ENCODE measurements around the gene NOP9.

DNA sequence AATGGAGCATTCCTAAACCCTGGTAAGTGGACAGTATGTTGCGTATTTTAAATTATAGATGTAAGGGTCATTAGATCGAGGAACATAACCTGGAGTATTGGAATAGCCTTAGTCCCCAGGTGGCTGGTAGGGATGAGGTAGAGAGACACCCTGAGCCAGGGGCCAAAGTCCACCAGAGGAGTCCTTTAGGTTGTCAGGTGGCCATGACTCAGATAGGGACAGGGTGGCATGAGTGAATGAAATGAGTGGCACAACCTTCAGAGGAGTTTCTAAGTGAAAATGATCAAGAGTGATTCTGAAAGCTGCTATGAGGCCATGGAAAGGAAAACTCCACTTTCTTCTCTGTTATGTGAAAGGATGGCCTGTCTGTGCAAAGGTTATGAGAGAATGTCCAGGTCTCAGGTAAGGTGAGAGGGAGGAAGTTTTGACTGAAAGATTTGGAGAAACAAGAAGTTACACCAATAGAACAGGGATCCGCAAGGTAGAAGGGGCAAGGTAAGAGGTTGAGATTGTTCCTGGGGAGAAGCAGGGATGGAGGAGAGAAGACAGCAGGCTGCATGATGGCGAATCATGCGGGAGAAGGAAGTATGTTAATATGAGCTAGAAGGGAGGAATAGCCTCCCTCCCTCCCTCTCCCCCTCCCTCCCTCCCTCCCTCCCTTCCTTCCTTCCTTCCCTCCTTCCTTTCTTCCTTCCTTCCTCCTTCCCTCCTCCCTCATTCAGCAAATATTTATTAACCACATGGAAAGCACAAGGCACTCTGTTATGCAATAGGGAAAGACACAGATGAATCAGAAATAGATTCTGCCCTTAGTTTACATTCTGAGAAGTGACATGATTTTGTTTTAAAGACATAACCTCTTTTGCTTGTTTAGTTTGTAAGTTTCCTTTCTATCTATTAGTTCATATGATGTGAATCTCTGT is 54.2 kb downstream of the NOP9 start:
- TF ChIP-seq, protein P1, sequence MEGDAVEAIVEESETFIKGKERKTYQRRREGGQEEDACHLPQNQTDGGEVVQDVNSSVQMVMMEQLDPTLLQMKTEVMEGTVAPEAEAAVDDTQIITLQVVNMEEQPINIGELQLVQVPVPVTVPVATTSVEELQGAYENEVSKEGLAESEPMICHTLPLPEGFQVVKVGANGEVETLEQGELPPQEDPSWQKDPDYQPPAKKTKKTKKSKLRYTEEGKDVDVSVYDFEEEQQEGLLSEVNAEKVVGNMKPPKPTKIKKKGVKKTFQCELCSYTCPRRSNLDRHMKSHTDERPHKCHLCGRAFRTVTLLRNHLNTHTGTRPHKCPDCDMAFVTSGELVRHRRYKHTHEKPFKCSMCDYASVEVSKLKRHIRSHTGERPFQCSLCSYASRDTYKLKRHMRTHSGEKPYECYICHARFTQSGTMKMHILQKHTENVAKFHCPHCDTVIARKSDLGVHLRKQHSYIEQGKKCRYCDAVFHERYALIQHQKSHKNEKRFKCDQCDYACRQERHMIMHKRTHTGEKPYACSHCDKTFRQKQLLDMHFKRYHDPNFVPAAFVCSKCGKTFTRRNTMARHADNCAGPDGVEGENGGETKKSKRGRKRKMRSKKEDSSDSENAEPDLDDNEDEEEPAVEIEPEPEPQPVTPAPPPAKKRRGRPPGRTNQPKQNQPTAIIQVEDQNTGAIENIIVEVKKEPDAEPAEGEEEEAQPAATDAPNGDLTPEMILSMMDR (IDR thresholded peaks at IDR 0.05), result no peak
- TF ChIP-seq POLR2AphosphoS5 (IDR thresholded peaks at IDR 0.05) (peak in 1 of 3 donors; percentile 23), POLR2A (IDR thresholded peaks at IDR 0.05) (no peak)

Measured in transverse colon (tissue), 4 donors.